Measurements from ENCODE around the gene CNTN6.

GRCh38 chr3:1147326-1147725 is 54.5 kb downstream of the CNTN6 start:
- TF ChIP-seq, protein P1, sequence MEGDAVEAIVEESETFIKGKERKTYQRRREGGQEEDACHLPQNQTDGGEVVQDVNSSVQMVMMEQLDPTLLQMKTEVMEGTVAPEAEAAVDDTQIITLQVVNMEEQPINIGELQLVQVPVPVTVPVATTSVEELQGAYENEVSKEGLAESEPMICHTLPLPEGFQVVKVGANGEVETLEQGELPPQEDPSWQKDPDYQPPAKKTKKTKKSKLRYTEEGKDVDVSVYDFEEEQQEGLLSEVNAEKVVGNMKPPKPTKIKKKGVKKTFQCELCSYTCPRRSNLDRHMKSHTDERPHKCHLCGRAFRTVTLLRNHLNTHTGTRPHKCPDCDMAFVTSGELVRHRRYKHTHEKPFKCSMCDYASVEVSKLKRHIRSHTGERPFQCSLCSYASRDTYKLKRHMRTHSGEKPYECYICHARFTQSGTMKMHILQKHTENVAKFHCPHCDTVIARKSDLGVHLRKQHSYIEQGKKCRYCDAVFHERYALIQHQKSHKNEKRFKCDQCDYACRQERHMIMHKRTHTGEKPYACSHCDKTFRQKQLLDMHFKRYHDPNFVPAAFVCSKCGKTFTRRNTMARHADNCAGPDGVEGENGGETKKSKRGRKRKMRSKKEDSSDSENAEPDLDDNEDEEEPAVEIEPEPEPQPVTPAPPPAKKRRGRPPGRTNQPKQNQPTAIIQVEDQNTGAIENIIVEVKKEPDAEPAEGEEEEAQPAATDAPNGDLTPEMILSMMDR (IDR thresholded peaks at IDR 0.05), result no peak
- no peak for TF ChIP-seq POLR2A (IDR thresholded peaks at IDR 0.05)
- TF ChIP-seq POLR2AphosphoS5 (IDR thresholded peaks at IDR 0.05; ENCODE audit: insufficient read depth in 1 of 2, low read depth in 1 of 2), result no peak

Data from vagina (tissue), 2 donors.